ENCODE measurements around the gene STPG3.

Gene STPG3

DNA sequence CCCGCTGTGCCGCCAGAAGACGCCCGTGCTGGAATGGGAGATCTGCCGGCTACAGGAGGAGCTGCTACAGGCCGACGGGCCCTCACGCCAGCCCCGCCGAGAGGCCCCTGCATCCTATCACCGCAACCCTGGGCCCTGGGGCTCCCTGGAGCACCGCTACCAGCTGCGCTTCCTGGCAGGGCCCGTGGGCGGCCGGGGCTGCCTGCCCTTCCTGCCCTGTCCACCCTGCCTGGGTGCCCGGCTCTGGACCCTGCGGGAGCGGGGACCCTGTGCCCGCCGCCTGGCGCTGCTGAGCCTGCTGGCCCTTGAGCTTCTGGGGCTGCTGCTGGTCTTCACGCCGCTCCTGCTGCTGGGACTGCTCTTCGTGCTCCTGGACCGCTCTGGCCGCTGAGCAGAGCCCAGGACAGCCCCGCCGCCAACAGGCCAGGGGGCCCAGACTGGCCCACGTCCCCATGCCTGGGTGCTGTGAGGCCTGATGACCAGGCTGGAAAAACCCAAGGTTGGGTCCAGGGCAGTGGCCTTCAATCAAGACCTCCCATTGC lies 32.8 kb upstream of the STPG3 start:
- no peak overlapping the region for H3K4me3 ChIP-seq (ENCODE audit: low read length)
- no peak for TF ChIP-seq ZNF274 (IDR thresholded peaks at IDR 0.05; ENCODE audit: low read depth, low read length)

DNA sequence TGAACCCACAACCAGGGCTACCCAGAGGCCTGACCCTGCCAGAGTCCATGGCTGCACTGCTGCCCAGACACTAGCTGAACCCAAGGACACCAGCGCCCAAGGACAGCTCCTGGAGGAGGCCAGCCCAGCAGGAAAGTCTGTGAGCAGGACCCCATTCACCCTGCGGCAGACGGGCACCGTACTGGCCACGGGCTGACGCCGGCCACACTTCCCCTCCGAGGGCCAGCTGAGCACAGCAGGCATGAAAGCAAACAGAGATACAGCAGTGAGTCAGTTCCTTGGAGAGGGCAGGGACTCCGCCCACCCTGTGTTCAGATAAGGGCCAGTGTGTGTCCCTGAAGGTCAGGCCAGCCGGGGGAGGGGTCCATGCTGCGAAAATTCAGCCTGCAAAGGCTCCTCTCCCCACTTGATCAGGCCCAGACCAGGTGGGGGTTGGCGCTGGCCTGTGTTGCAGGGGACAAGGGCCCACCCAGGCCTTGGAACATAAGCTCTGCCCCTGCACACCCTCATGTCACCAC lies 32.3 kb upstream of the STPG3 start:
- H3K4me3 ChIP-seq (ENCODE audit: low read length): no peak overlapping the region
- no peak for TF ChIP-seq ZNF274 (IDR thresholded peaks at IDR 0.05; ENCODE audit: low read depth, low read length)

DNA sequence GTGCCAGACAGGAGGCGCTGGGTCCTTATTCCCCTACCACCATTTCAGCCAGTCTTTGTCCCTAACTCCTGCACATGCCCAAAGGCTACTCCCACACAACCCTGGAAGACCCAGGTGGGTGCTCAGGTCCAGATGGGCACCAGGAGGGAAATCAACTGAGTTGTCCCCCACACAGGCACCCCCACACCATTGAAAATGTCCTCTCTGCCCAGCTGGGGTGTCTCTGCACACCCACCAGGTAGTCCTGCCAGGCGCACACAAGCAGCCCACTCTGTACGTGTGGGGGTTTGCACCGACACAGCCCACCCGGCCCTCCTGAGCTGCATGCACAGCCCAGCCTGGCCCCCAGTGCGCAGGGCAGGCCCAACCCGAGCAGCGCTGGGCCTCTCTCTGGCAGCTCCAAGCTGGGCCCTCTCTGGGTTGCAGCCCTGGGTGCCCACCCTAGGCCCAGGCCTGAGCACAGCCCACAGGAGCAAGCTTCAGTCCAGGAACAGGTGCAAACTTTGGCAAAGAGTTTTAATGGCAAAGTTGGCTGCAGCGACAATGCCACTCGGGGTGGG lies 31.2 kb upstream of the STPG3 start:
- H3K4me3 ChIP-seq (ENCODE audit: low read length): no peak overlapping the region
- TF ChIP-seq ZNF274 (IDR thresholded peaks at IDR 0.05; ENCODE audit: low read depth, low read length): no peak

DNA sequence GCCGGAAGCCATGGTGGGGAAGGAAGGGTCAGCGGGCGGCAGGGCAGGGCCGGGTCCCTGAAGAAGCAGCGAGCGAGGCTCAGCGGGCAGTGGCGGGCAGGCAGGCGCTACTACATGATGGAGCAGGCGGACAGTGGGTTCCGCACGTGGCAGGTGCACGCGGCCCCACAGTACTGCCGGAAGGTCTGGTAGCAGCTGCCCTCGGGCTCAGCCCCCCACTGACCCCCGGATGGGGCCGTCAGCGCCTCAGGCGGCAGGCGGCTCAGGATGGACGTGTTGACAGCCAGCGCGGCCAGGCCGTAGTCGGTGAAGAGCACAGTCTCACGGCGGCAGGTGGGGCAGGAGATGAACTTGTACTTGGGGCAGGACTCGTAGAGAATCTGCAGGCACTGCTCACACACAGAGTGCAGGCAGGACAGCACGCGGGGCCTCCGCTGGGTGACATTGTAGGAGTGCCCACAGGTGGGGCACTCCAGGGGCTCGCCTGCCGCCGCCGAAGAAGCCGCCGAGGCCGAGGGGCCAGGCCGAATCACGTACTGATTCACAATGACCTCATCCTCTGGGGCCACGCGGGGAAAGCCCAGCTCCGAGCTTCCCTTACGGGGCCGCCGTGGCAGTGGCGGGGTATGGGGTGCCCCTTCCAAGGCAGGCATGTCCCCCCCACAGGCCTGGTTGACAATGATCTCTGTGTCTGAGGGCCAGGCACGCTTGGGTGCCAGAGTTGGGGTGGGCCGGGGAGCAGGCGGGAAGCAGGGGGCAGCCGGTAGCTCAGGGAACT lies 30.6 kb upstream of the STPG3 start:
- H3K4me3 ChIP-seq (ENCODE audit: low read length): no peak overlapping the region
- no peak for TF ChIP-seq ZNF274 (IDR thresholded peaks at IDR 0.05; ENCODE audit: low read depth, low read length)

DNA sequence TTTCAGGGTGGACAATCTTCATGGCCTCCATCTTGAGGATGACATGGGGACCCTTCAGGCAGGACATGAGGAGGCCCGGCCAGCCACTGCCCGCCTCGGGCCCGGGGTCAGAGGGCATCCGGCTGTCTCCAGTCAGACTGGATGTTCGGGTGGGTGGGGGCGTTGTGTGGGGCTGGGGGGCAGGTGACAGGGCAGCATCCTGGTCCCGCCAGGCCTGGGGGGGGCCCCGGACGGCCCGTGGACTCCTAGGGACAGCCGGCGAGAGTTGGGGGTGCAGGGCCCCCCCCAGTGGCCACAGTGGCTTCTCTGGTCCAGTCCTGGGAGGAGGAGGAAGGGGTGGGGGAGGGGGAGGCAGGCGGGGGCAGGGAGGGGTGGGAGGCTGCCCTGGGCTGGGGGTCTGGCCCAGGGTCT lies 30.0 kb upstream of the STPG3 start:
- no peak overlapping the region for H3K4me3 ChIP-seq (ENCODE audit: low read length)
- TF ChIP-seq ZNF274 (IDR thresholded peaks at IDR 0.05; ENCODE audit: low read depth, low read length): no peak

DNA sequence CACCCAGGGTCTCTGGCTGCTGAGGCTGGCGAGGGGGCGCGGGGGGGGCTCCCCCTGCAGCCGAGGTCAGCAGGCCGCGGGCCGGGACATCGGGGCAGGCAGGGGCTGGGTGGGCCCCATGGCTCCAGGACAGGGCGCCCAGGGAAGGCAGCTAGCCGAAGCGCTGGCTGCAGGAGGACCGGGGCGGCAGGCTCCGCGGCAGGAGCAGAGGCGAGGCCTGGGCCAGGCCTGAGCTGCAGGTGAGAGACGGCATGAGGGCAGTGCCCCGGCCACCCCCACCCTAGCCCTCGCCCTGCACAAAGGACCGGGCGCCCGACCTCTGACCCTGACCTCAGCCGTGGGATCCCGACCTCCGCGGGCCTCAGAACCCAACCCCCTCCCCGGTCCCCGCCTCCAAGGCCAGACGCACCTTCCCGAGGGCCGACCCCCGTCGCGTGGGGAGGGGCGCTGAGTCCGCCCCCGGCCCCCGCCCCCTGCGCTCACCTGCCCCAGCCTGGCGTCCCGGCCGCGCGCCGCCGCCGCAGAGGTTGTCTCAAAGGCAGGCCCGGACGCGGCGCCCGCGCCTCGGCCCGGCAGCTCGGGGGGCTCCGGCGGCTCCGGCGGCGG lies 29.5 kb upstream of the STPG3 start:
- H3K4me3 ChIP-seq (ENCODE audit: low read length): no peak overlapping the region; the same call in 1 of the 2 replicates
- TF ChIP-seq ZNF274 (IDR thresholded peaks at IDR 0.05; ENCODE audit: low read depth, low read length): no peak

DNA sequence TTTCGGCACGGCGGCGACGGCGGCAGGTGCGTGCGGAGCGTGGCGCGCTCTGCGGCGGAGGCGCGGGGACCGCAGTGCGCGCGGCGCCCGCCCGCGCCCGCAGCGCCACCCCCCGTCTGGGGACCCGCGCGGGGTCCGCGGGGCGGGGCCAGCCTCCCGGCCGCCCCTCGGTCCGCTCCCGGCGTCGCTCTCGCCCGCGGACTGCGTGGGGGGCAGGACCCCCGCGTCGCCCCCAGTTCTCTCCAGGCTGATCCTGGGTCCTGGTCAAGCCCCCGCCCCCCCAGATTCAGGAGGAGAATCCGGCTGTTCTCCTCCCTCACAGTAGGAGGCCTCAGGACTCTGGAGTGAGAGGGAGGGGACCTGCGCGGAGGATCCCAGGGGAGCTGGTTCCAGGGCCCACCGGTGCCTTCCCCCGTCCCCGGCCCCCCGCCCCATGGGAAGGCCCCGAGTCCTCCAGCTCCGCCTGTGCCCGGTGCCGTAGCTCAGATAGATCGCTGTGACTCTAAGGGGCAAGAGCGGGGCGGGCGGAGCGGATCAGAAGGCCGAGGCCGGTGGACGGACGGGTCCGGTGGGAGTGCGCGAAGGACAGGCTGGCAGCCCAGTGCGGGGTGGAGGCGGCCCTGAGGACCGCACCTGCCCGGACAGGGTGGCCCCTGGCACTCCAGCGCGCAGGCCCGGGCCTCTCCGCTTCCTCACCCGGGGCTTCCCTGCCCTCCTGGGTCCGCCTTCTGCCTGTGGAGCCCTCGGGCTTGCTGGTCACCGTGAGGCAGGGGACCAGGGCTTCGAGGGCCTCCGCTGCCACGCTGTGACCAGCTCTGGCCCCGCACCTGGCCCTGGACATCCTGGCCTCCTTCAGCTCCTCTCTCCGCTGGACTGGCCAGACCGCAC lies 28.7 kb upstream of the STPG3 start, which contains the start of gene RNF208:
Gene RNF208, minus strand, starts transcription at position 51 of the 888 bp plus-strand sequence. CDS start 1,028 bp downstream, outside the sequence.
- H3K4me3 ChIP-seq (ENCODE audit: low read length): peak within 1 kb of the TSS; percentile 48; the same call in 1 of the 2 replicates
- no peak for TF ChIP-seq ZNF274 (IDR thresholded peaks at IDR 0.05; ENCODE audit: low read depth, low read length)

DNA sequence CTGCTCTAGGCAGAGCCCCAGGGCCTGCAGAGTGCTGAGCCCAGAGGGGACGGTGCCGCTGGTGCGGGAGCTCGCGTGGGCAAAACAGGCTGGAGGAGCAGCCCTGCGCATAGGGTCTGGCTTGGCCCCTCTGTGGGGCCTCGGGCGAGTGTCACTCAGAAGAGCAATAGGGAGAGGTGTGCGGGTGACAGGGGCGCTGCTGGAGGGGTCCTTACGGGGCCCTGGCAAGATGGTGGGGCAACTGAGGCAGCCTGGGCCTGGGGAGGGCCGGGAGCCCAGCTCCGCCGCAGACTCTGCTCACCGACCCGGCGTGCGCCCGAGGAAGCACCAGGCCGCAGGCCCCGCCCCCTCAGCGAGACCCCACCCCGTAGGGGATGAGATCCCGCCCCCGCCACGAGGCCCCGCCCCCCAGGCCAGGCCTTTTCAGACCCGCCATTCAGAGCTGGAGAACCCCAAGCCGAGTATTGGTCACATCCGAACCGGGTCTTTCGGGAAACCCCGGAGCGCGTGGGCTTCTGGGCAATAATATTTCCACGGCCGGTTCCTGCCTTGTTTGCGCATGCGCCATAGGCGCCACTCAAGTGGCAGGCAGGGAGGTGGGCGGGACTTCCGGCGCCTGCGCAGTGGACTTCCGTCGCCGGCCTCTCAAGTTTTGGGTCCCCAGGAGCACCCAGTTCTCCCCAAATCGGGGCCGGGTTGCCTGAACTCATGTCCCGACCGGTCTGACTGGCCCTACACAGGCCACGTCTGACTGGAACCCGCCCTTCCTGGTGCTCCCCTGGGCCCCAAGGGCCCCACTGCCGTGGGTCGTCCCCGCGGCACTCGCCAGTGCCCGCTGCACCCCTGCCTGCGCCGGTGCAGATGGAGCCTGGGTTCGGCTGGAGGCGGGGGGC lies 27.8 kb upstream of the STPG3 start:
- peak overlapping the region; percentile 94 for H3K4me3 ChIP-seq (ENCODE audit: low read length)
- TF ChIP-seq ZNF274 (IDR thresholded peaks at IDR 0.05; ENCODE audit: low read depth, low read length): no peak

DNA sequence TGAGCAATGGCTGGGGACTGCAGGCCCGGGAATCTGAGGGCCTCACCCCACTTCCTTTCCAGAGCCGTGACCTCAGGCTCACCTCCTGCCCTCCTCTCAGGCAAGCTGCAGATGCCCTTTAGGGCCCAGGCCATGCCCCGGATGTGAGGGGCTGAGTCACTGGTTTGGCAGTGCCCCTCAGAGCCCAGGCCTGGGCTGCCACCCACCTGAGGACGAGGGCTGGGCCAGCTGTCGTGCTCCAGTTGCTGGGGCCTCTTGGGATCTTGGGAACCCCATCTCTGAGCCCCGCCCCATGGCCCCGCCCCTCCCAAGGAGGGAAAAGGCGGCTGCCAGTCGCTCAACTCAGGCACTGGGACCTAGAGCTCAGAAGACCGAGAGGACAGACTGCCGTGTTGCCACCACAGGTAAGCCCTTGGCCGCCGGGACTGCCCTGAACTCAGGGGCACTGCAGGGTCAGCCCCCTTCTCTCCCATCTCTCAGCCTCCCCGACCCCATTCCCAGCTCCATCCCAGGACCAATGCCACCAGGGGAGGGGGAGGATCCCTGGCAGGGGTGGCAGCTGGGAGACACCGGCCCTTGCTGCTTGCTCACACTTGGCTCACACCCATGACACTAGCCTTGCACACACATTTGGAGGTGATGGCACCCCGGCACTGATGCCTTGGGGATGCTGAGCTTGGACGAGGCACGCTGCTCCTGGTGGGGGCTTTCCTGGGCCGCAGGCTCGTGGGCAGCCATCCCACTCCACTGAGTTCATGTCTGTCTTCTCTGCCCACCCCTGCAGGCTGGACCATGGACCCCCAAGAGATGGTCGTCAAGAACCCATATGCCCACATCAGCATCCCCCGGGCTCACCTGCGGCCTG lies 26.0 kb upstream of the STPG3 start, which contains the start of gene CYSRT1:
Gene CYSRT1, plus strand, starts transcription at position 345 of the 865 bp plus-strand sequence. Its CDS starts 448 bp downstream, at position 793.
- peak within 1 kb of the TSS; percentile 94 for H3K4me3 ChIP-seq (ENCODE audit: low read length)
- TF ChIP-seq ZNF274 (IDR thresholded peaks at IDR 0.05; ENCODE audit: low read depth, low read length): no peak

DNA sequence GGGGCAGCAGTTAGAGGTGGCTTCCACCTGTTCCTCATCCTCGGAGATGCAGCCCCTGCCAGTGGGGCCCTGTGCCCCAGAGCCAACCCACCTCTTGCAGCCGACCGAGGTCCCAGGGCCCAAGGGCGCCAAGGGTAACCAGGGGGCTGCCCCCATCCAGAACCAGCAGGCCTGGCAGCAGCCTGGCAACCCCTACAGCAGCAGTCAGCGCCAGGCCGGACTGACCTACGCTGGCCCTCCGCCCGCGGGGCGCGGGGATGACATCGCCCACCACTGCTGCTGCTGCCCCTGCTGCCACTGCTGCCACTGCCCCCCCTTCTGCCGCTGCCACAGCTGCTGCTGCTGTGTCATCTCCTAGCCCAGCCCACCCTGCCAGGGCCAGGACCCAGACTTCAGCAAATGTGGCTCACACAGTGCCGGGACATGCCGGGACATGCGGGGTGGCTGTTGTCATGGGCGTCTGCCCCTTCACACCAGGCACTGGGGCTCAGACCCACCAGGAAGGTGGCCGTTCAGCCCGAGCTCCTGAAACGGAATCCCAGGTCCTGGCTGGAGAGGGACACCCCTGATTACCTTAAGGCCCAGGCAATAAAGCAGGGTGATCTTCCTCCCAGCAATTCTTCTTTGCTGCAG lies 25.3 kb upstream of the STPG3 start:
- no peak overlapping the region for H3K4me3 ChIP-seq (ENCODE audit: low read length)
- no peak for TF ChIP-seq ZNF274 (IDR thresholded peaks at IDR 0.05; ENCODE audit: low read depth, low read length)

DNA sequence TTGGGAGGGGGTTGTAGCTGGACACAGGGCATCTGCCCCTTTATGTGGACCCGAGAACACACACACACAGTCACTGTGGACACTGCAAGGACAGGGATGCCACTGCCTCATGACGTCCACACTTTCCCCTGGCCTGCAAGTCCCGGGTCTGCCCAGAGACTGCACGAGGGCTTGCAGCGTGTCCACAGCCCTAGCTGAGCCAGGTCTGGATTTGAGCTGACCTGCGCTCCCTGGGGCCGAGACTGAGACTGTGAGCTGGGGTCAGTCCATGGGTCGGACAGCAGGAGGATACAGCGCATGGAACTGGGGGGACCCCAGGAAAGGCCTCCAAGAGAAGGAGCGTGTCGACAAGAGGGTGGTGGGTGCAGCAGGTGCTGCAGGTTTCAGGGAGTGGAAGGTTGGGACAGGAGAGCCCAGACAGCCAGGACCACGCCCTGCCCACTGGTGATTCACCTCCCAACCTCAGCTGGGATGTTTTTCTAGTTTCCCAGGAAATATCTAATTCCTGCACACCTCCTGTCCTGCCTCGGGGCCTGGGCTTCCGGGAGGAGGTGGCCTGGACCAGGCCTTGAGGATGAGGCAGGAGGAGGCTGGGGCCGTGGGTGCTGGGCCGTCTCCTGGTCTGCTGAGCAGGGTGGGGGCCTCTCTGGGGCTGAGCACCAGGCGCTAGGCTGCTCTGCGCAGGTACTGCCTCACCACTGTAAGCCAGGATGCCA lies 24.6 kb upstream of the STPG3 start:
- H3K4me3 ChIP-seq (ENCODE audit: low read length): no peak overlapping the region
- no peak for TF ChIP-seq ZNF274 (IDR thresholded peaks at IDR 0.05; ENCODE audit: low read depth, low read length)
